ENCODE results near the gene THAP7. TPM values are rescaled to one million over a fixed set of nuclear protein-coding genes. Genes with fewer than 3 reads are reported as not detected.
A peak's percentile ranks its signal among the peaks of the same experiment; 100 is the strongest.

The THAP7 gene
- total and polyA plus RNA-seq, 11 donors, result 15.3 to 39.0 (median 20.3) TPM

DNA sequence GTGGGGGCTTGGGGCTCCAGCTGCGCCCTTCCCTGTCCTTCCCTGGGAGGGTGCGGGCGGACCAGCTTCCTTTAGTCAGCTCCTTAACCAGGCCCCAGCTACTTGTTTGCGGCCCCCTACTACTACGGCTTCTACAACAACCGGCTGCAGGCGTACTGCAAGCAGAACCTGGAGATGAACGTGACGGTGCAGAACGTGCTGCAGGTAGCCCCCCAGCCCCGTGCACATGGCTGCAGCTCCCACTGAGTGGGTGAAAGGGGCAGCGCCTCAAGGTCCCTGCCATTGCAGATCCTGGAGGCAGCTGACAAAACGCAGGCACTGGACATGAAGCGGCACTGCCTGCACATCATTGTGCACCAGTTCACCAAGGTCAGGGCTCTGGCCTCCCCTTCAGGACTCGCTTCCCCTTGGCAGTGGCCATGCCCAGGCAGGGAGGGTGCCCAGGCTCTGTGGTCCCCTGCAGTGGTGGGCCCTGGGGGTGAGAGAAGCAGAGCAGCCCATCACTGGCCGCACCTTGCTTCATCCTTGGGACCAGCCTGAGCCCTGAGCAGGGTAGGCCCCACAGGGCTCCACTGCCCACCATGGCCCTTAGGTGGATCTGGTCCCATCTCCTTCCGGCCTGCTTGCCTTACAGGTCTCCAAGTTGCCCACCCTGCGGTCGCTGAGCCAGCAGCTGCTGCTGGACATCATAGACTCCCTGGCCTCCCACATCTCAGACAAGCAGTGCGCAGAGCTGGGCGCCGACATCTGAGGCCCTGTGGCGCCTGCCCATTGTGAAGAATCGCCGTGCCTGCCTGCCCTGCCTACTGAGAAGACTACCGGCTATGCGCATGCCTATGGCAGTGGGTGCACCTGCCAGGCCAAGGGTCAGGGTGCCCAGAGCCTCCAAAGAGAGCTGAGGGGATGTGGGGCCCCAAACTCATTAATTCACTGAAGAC, 5.1 kb downstream of the THAP7 start:
- no peak for TF ChIP-seq POLR2A (IDR thresholded peaks at IDR 0.05)
- TF ChIP-seq, protein P1, sequence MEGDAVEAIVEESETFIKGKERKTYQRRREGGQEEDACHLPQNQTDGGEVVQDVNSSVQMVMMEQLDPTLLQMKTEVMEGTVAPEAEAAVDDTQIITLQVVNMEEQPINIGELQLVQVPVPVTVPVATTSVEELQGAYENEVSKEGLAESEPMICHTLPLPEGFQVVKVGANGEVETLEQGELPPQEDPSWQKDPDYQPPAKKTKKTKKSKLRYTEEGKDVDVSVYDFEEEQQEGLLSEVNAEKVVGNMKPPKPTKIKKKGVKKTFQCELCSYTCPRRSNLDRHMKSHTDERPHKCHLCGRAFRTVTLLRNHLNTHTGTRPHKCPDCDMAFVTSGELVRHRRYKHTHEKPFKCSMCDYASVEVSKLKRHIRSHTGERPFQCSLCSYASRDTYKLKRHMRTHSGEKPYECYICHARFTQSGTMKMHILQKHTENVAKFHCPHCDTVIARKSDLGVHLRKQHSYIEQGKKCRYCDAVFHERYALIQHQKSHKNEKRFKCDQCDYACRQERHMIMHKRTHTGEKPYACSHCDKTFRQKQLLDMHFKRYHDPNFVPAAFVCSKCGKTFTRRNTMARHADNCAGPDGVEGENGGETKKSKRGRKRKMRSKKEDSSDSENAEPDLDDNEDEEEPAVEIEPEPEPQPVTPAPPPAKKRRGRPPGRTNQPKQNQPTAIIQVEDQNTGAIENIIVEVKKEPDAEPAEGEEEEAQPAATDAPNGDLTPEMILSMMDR (IDR thresholded peaks at IDR 0.05), result no peak
- Histone ChIP-seq H3K9me3 (no peaks in the 10 kb centered on the region), H3K27me3 (no peaks in the 10 kb centered on the region), H3K36me3 (peaks cover 0 to 83% (median 62%) of the 10 kb centered on the region in 9 donors), H3K4me1 (peaks cover 3 to 21% (median 18%) of the 10 kb centered on the region in 12 donors), H3K4me3 (no peak overlapping the region), H3K27ac (no peak overlapping the region)
- WGBS, 4 donors, result 88 to 92% (median 89%) methylated on average over 24 to 27 of the region's 27 CpGs
- DNase-seq (peak in 1 of 5 donors; percentile 6), ATAC-seq (no peak)
- intact Hi-C loops (cut with DNase I), result loop anchor here in 1 of 10 donors (10.0 kb wide), 1 partner anchor 82 kb away; the partner anchor contains the start of gene CRKL

DNA sequence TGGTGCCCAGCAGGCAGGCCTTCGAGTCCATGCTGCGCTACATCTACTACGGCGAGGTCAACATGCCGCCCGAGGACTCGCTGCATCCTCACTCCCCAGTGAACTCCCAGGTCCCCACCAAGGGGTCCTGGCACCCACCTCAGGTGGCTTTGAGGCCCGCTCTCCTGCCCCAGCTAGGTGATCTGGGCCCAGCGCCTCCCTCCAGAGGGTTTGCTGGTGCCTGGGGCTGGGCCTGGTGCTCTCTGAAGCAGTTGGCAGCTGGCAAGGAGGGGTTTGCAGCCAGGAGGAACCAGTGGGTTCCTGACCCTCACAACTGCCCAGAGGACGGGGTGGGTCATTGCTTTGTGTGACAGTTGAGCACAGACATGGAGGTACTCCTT, 5.9 kb downstream of the THAP7 start:
- no peaks in the 10 kb centered on the region for H3K9me3 ChIP-seq
- peaks cover 0 to 91% (median 68%) of the 10 kb centered on the region in 9 donors for H3K36me3 ChIP-seq
- TF ChIP-seq, protein P1 (IDR thresholded peaks at IDR 0.05), result no peak
- no peak for TF ChIP-seq POLR2A (IDR thresholded peaks at IDR 0.05)
- intact Hi-C loops (cut with DNase I), result loop anchor here in 1 of 10 donors (10.0 kb wide), 1 partner anchor 81 kb away; the partner anchor contains the start of gene CRKL
- ATAC-seq, result no peak
- H3K4me1 ChIP-seq, result peaks cover 3 to 17% (median 14%) of the 10 kb centered on the region in 12 donors
- no peak overlapping the region for H3K27ac ChIP-seq
- DNase-seq, result peak in 1 of 5 donors; percentile 4
- no peak overlapping the region for H3K4me3 ChIP-seq
- whole genome bisulfite sequencing, 4 donors, result 73 to 95% (median 90%) methylated on average over 1 to 10 of the region's 10 CpGs
- no peaks in the 10 kb centered on the region for H3K27me3 ChIP-seq

DNA sequence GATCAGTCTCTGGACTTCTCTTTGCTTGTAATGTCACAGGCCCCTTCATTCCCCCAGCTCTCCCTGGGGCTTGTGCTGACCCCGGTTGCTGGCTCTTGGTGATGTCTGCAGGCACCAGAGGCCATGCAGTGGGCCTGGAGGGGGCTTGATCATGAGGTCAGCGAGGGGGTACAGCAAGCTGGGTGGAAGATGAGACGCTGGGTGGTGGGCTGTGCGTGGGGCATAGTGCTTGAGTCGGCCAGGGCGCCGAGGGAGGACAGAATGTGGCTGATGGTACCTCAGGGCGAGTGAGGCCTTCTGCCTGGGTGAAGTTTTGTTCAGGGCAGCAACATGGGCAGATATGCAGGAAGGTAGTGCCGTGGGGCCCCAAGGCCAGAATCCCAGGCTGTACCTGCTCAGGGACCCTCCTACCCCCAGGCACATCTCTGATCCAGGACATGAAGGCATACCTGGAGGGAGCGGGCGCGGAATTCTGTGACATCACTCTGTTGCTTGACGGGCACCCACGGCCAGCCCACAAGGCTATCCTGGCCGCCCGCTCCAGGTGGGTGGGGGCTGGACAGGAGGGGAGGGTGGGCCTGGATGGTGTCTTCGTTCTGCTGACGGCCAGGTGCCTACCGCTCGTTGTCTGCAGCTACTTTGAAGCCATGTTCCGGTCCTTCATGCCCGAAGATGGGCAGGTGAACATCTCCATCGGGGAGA, 6.4 kb downstream of the THAP7 start:
- no peak for TF ChIP-seq POLR2A (IDR thresholded peaks at IDR 0.05)
- TF ChIP-seq, protein P1 (IDR thresholded peaks at IDR 0.05), result no peak
- Histone ChIP-seq H3K36me3 (peaks cover 0 to 97% (median 72%) of the 10 kb centered on the region in 9 donors), H3K4me1 (peaks cover 0 to 11% (median 8%) of the 10 kb centered on the region in 12 donors), H3K9me3 (no peaks in the 10 kb centered on the region), H3K27me3 (no peaks in the 10 kb centered on the region), H3K27ac (no peak overlapping the region), H3K4me3 (no peak overlapping the region)
- DNase-seq, result peak in 1 of 5 donors; percentile 5
- no peak for ATAC-seq
- 92 to 95% (median 93%) methylated on average over 19 to 23 of the region's 23 CpGs for WGBS, 4 donors
- intact Hi-C loops (cut with DNase I), result loop anchor here in 1 of 10 donors (10.0 kb wide), 1 partner anchor 81 kb away; the partner anchor contains the start of gene CRKL

DNA sequence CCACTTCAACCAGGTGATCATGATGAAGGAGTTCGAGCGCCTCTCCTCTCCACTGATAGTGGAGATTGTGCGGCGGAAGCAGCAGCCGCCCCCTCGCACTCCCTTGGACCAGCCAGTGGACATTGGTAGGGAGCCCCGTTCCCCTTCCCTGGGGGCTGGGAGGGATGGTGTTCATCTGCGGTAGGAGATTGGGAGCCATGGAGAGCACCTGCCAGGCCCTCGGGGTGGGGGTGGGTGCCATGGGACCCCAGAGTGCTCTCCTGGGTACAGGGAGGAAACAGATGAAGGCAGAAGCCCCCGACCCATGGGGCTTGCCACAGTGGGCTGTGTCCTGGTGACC, 7.0 kb downstream of the THAP7 start:
- no peak for DNase-seq
- intact Hi-C loops (cut with DNase I), result loop anchor here in 1 of 10 donors (10.0 kb wide), 1 partner anchor 80 kb away; the partner anchor contains the start of gene CRKL
- 87 to 98% (median 90%) methylated on average over 7 to 10 of the region's 10 CpGs for WGBS, 4 donors

More for the DNA sequence above, 7.0 kb downstream of the THAP7 start:
- Histone ChIP-seq H3K27ac (no peak overlapping the region), H3K27me3 (no peaks in the 10 kb centered on the region), H3K9me3 (no peaks in the 10 kb centered on the region), H3K4me3 (no peak overlapping the region), H3K36me3 (peaks cover 0 to 96% (median 68%) of the 10 kb centered on the region in 9 donors), H3K4me1 (peaks cover 0 to 5% (median 2%) of the 10 kb centered on the region in 12 donors)
- TF ChIP-seq, protein P1 (IDR thresholded peaks at IDR 0.05), result no peak
- no peak for TF ChIP-seq POLR2A (IDR thresholded peaks at IDR 0.05)
- ATAC-seq, result no peak
